Measurements from ENCODE around the gene PGC. TPM values are rescaled to one million over a fixed set of nuclear protein-coding genes. Genes with fewer than 3 reads are reported as not detected.

Gene PGC
- polyA plus RNA-seq, 1 of the 3 experiments (the other 2 are of a cell fraction) = not detected

DNA sequence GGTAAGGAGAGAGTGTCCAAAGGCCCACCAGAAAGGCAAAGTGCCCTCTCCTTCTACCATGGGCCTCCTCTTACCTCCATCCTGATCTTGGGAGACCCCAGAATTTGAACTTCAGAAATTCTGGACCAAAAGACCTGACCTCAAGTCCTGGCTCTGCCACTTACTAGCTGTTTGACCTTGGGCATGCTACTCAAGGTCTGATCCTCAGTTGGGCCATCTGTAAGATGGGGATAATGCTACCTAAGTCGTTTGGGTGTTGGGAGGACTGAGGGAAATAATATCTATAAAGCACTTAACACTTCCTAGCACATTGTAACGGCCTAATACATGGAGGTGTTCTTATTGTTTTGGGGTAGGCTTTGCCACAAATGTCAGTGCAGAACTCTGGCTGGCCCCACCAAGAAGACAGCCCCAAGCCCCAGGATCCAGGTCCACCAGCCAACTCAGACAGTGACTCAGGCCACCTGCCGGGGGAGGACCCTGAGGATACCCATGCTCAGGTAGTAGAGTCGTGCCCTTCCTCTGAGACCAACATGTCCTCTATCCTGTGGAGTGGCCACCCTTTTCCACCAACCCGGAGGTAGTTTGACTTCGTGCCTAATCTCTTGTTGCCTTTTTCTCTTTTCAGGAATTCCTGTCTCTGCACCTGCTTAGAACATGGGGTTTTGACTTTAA is 36.0 kb upstream of the PGC start:
- H3K9me2 ChIP-seq = no peaks in the 10 kb centered on the region
- ChIA-PET POLR2A (no interaction called here), CTCF (interaction anchor here (1.2 to 8.9 kb wide), 4 partner anchors 48 to 261 kb away, joined by 3 to 118 read pairs (median 6); partner anchors contain the start of gene TFEB)
- peaks cover 3 to 9% of the 10 kb centered on the region in 2 experiments for H3K36me3 ChIP-seq (replicated peaks in 1 of 2; ENCODE audit: control insufficient read depth in 1 of 2, insufficient read depth in 2 of 2, low read length in 1 of 2)
- no peaks in the 10 kb centered on the region for H3K27me3 ChIP-seq (ENCODE audit: insufficient read depth)
- DNase-seq = no peak
- H3K4me2 ChIP-seq = no peak overlapping the region
- TF ChIP-seq GABPA (IDR thresholded peaks at IDR 0.05; ENCODE audit: low read depth) (no peak), EZH2phosphoT487 (IDR thresholded peaks at IDR 0.05; ENCODE audit: borderline replicate concordance, low read depth) (no peak)
- TF ChIP-seq, protein P1, sequence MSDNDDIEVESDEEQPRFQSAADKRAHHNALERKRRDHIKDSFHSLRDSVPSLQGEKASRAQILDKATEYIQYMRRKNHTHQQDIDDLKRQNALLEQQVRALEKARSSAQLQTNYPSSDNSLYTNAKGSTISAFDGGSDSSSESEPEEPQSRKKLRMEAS (IDR thresholded peaks at IDR 0.05; ENCODE audit: low read depth) = no peak
- no peaks in the 10 kb centered on the region for H4K20me1 ChIP-seq (ENCODE audit: insufficient read depth)
- H3K4me3 ChIP-seq (ENCODE audit: low read depth in 2 of 2, low read length in 1 of 2) = no peak overlapping the region
- peaks cover 14 to 23% of the 10 kb centered on the region in 2 experiments; a peak in 2 of 4 replicates for H3K4me1 ChIP-seq (ENCODE audit: control insufficient read depth in 1 of 2, insufficient read depth in 2 of 2, low read depth in 1 of 2, low read length in 1 of 2)
- H3F3A ChIP-seq (replicated peaks; ENCODE audit: insufficient read depth) = peaks cover 7% of the 10 kb centered on the region
- H3K79me2 ChIP-seq (ENCODE audit: insufficient read depth) = peaks cover 19% of the 10 kb centered on the region
- H3K27ac ChIP-seq (ENCODE audit: low read depth in 2 of 2, low read length in 1 of 2) = no peak overlapping the region
- no peak overlapping the region for H2AFZ ChIP-seq (ENCODE audit: low read depth)
- no peaks in the 10 kb centered on the region for H3K9me3 ChIP-seq
- no peak overlapping the region for H3K9ac ChIP-seq
- WGBS (ENCODE audit: low lambda C conversion rate) = 78% methylated on average over 4 of the region's 6 CpGs

DNA sequence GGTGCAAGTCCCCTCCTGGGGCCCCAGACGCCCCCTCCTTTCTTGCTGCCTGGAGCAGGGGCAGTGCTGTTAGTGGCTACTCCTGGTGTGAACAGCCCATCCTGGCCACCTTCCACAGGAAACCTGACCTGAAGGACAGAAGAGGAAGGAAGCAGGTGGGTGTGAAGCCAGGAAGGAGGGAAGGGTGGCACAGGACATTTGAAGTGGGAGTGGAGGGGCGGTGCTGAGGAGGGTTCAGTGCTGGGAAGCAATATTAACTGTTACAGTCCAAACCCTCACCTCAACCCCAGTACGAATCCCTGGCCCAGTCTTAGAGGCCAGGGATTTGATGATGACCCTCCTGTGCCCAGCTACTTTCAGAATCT is 34.2 kb upstream of the PGC start:
- Histone ChIP-seq H3K4me3 (ENCODE audit: low read depth in 2 of 2, low read length in 1 of 2) (peak overlapping the region; percentile 52 to 77), H3K9me2 (no peaks in the 10 kb centered on the region), H3K9ac (peak overlapping the region; percentile 69), H3K79me2 (ENCODE audit: insufficient read depth) (peaks cover 13% of the 10 kb centered on the region), H3K27ac (ENCODE audit: low read depth in 2 of 2, low read length in 1 of 2) (peak overlapping the region in 1 of 2 experiments; percentile 22; a peak in 3 of 4 replicates), H3F3A (replicated peaks; ENCODE audit: insufficient read depth) (no peaks in the 10 kb centered on the region), H3K36me3 (replicated peaks in 1 of 2; ENCODE audit: control insufficient read depth in 1 of 2, insufficient read depth in 2 of 2, low read length in 1 of 2) (peaks cover 8 to 15% of the 10 kb centered on the region in 2 experiments), H2AFZ (ENCODE audit: low read depth) (no peak overlapping the region), H4K20me1 (ENCODE audit: insufficient read depth) (no peaks in the 10 kb centered on the region), H3K4me1 (ENCODE audit: control insufficient read depth in 1 of 2, insufficient read depth in 2 of 2, low read depth in 1 of 2, low read length in 1 of 2) (peaks cover 14 to 23% of the 10 kb centered on the region in 2 experiments; a peak in 2 of 4 replicates), H3K4me2 (peak overlapping the region; percentile 99), H3K9me3 (no peaks in the 10 kb centered on the region), H3K27me3 (ENCODE audit: insufficient read depth) (no peaks in the 10 kb centered on the region)
- TF ChIP-seq POLR2AphosphoS5 (IDR thresholded peaks at IDR 0.05; ENCODE audit: low read depth, low read length) (no peak), EZH2phosphoT487 (IDR thresholded peaks at IDR 0.05; ENCODE audit: borderline replicate concordance, low read depth) (no peak)
- WGBS (ENCODE audit: low lambda C conversion rate) = 61% methylated on average over 3 of the region's 3 CpGs
- no peak for DNase-seq
- ChIA-PET POLR2A (interaction anchor here (1.6 kb wide), 1 partner anchor 48 kb away, joined by 8 read pairs; no protein-coding TSS in a partner anchor), CTCF (interaction anchor here (0.7 to 8.9 kb wide), 8 partner anchors 11 to 413 kb away, joined by 3 to 118 read pairs (median 3); partner anchors contain the start of gene TFEB)

DNA sequence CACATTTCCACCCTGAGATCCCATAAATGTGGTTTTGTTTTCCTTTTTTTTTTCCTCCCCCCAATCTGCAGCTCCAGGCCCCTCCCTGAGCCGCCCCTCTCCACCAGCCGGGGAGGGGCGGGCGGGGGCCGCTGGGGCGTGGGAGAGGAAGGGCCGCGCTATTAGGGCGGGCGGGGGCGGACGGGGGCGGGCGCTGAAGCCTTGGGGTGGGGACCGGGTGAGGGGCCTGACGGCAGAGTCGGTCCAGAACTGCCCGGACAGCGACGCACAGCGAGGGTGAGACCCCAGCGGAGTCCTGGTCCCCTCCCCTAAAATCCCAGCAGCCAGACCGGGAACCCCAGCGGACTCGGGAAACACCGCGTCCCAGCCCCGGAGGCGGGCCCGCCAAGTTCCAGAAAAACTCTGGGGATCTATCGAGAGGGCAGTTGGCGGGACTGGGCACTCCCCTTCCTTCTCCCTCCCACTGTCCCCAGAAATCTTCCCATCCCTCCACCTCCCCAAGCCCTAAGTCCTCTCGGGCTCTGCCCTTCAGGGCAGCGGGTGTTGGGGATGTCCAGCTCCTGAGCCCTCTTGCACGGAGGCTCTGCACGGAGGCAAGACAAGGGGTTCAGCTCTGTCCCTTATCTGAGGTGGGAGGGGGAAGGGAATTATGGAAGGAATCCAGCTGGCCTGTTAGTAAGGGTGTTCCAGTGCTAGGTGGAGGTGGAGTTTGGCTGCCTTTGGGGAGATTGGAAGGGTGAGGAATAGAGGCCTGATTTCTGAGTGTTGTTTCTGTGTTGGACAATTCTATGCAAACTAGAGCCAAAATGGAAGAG is 33.6 kb upstream of the PGC start, which contains the start of gene PRICKLE4:
Gene PRICKLE4 (plus strand): TSS at position 232 of the 815 bp plus-strand sequence. CDS start 2,692 bp downstream, outside the sequence.
- TF ChIP-seq, protein P1 (IDR thresholded peaks at IDR 0.05; ENCODE audit: low read depth) = 0 out of 2 replicates have a peak, but pooled peaks have one; percentile 35
- TF ChIP-seq, protein P2, sequence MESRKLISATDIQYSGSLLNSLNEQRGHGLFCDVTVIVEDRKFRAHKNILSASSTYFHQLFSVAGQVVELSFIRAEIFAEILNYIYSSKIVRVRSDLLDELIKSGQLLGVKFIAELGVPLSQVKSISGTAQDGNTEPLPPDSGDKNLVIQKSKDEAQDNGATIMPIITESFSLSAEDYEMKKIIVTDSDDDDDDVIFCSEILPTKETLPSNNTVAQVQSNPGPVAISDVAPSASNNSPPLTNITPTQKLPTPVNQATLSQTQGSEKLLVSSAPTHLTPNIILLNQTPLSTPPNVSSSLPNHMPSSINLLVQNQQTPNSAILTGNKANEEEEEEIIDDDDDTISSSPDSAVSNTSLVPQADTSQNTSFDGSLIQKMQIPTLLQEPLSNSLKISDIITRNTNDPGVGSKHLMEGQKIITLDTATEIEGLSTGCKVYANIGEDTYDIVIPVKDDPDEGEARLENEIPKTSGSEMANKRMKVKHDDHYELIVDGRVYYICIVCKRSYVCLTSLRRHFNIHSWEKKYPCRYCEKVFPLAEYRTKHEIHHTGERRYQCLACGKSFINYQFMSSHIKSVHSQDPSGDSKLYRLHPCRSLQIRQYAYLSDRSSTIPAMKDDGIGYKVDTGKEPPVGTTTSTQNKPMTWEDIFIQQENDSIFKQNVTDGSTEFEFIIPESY (IDR thresholded peaks at IDR 0.05; ENCODE audit: borderline replicate concordance, low read depth) = no peak
- no peaks in the 10 kb centered on the region for H4K20me1 ChIP-seq (ENCODE audit: insufficient read depth)
- H3K4me3 ChIP-seq (ENCODE audit: low read depth in 2 of 2, low read length in 1 of 2) = peak within 1 kb of the TSS; percentile 52 to 77
- 3% methylated on average over 15 of the region's 36 CpGs for whole genome bisulfite sequencing (ENCODE audit: low lambda C conversion rate)
- H3K36me3 ChIP-seq (replicated peaks in 1 of 2; ENCODE audit: control insufficient read depth in 1 of 2, insufficient read depth in 2 of 2, low read length in 1 of 2) = peaks cover 8 to 15% of the 10 kb centered on the region in 2 experiments
- no peaks in the 10 kb centered on the region for H3K9me2 ChIP-seq
- POLR2A ChIA-PET = interaction anchor here (1.6 kb wide), 1 partner anchor 47 kb away, joined by 8 read pairs; no protein-coding TSS in a partner anchor
- peaks cover 14 to 19% of the 10 kb centered on the region in 2 experiments; a peak in 2 of 4 replicates for H3K4me1 ChIP-seq (ENCODE audit: control insufficient read depth in 1 of 2, insufficient read depth in 2 of 2, low read depth in 1 of 2, low read length in 1 of 2)
- peaks cover 13% of the 10 kb centered on the region for H3K79me2 ChIP-seq (ENCODE audit: insufficient read depth)
- H3K9me3 ChIP-seq = no peaks in the 10 kb centered on the region
- H3K27me3 ChIP-seq (ENCODE audit: insufficient read depth) = no peaks in the 10 kb centered on the region
- peak within 1 kb of the TSS; percentile 99 for H3K4me2 ChIP-seq
- H3K27ac ChIP-seq (ENCODE audit: low read depth in 2 of 2, low read length in 1 of 2) = peak within 1 kb of the TSS; percentile 40 to 87
- DNase-seq = peak; percentile 71
- CTCF ChIA-PET = interaction anchor here (0.7 to 8.9 kb wide), 6 partner anchors 12 to 412 kb away, joined by 3 to 118 read pairs (median 4); partner anchors contain the start of gene TFEB
- H2AFZ ChIP-seq (ENCODE audit: low read depth) = peak within 1 kb of the TSS; percentile 82
- peak within 1 kb of the TSS; percentile 69 for H3K9ac ChIP-seq
- no peaks in the 10 kb centered on the region for H3F3A ChIP-seq (replicated peaks; ENCODE audit: insufficient read depth)
